PC-3 (cell line): Measurements from ENCODE around the gene URM1.

Experiments
- CTCF ChIP-seq: fragments of 300-600 bp; sonication (generic); conservative IDR thresholded peaks from 2 replicates; pipeline ENCODE4 v1.5.1; 2017; ENCODE audit warnings: antibody characterized with exemption, low read depth, mild to moderate bottlenecking, low read length
- EZH2 ChIP-seq: fragments of 300-600 bp; sonication (generic); IDR thresholded peaks from one replicate; pipeline ENCODE4 v1.6.1; 2017; ENCODE audit warnings: antibody characterized with exemption, mild to moderate bottlenecking, low read length; ENCODE audit not compliant: unreplicated experiment

GRCh38 chr9:128421482-128421996 is 50.4 kb downstream of the URM1 start:
- TF ChIP-seq CTCF (no peak), EZH2 (no peak)
